IMR-90 (cell line): Measurements from ENCODE around the gene SNTG2. TPM values are rescaled to one million over a fixed set of nuclear protein-coding genes. Genes with fewer than 3 reads are reported as not detected.

Experiments
- ATAC-seq: fragments of 200-7000 bp; cut with Tn5 transposase; 2 replicates; pipeline ENCODE4 v1.9.1; 2020; ENCODE audit warnings: low read depth, mild to moderate bottlenecking, moderate library complexity
- BruUV-seq: library from RNA; stranded (reverse); fragments of 400-500 nt; replicated peaks from 2 replicates; lab custom pipeline; 2021; lab: Mats Ljungman, UMichigan
- CTCF ChIA-PET: fragments of 300-600 bp; formaldehyde crosslinking; extraction: SDS; loops from one replicate; lab custom pipeline; 2021; ENCODE audit warnings: antibody characterized with exemption; lab: Yijun Ruan, JAX
- POLR2A ChIA-PET: fragments of 300-600 bp; sonication (Branson Sonifier 250); formaldehyde crosslinking; loops from one replicate; lab custom pipeline; 2022; ENCODE audit warnings: antibody characterized with exemption; ENCODE audit not compliant: unreplicated experiment; lab: Charles Lee
- DNase-seq: peaks from one replicate; pipeline ENCODE4 v3.0.0; 2013
- H2AFZ ChIP-seq: replicated peaks from 2 replicates; pipeline ENCODE3; 2013; ENCODE audit warnings: low read length, mild to moderate bottlenecking; ENCODE audit not compliant: poor library complexity
- H2AK5ac ChIP-seq: 2 replicates; pipeline ENCODE4 v1.6.1; 2013; ENCODE audit warnings: low read depth, low read length, inconsistent platforms
- H2AK9ac ChIP-seq: replicated peaks from 2 replicates; pipeline ENCODE3; 2013; ENCODE audit warnings: mild to moderate bottlenecking, low read depth, low read length, moderate library complexity; ENCODE audit not compliant: poor library complexity
- H2BK120ac ChIP-seq: 2 replicates; pipeline ENCODE4 v1.6.1; 2013; ENCODE audit warnings: low read depth, low read length, inconsistent platforms
- H2BK15ac ChIP-seq: 3 replicates; pipeline ENCODE4 v1.6.1; 2013; ENCODE audit warnings: low read depth, low read length, inconsistent platforms
- H2BK20ac ChIP-seq: 2 replicates; pipeline ENCODE4 v1.6.1; 2013; ENCODE audit warnings: low read depth, mild to moderate bottlenecking, inconsistent platforms, low read length, moderate library complexity
- H2BK5ac ChIP-seq: 2 replicates; pipeline ENCODE4 v1.6.1; 2013; ENCODE audit warnings: mild to moderate bottlenecking, low read depth, low read length, inconsistent platforms; ENCODE audit not compliant: poor library complexity, severe bottlenecking
- H3K14ac ChIP-seq: replicated peaks from 2 replicates; pipeline ENCODE4 v1.6.1; 2013; ENCODE audit warnings: low read depth, low read length, inconsistent platforms
- H3K18ac ChIP-seq: 2 replicates; pipeline ENCODE4 v1.6.1; 2013; ENCODE audit warnings: low read depth, low read length, control low read depth
- H3K23ac ChIP-seq: 2 replicates; pipeline ENCODE4 v1.6.1; 2013; ENCODE audit warnings: low read depth, low read length, inconsistent platforms
- H3K27ac ChIP-seq: 2 replicates; pipeline ENCODE4 v1.5.1; 2013; ENCODE audit warnings: mild to moderate bottlenecking, control low read depth, low read length; ENCODE audit not compliant: insufficient read depth
- H3K27me3 ChIP-seq: 2 replicates; pipeline ENCODE4 v1.6.1; 2013; ENCODE audit warnings: low read length; ENCODE audit not compliant: control insufficient read depth, insufficient read depth
- H3K36me3 ChIP-seq: 2 replicates; pipeline ENCODE4 v1.6.1; 2013; ENCODE audit warnings: low read length, mixed read lengths; ENCODE audit not compliant: control insufficient read depth, insufficient read depth
- H3K4ac ChIP-seq: 2 replicates; pipeline ENCODE4 v1.6.1; 2013; ENCODE audit warnings: low read depth, low read length, inconsistent platforms
- H3K4me1 ChIP-seq: 2 replicates; pipeline ENCODE4 v1.6.1; 2013; ENCODE audit warnings: low read length, mixed read lengths; ENCODE audit not compliant: control insufficient read depth, insufficient read depth
- H3K4me2 ChIP-seq: 2 replicates; pipeline ENCODE4 v1.6.1; 2013; ENCODE audit warnings: low read depth, mild to moderate bottlenecking, control low read depth, low read length, moderate library complexity
- H3K4me3 ChIP-seq: 2 replicates; pipeline ENCODE4 v1.5.1; 2013; ENCODE audit warnings: low read depth, mild to moderate bottlenecking, control low read depth, low read length, moderate library complexity; ENCODE audit not compliant: insufficient read depth
- H3K56ac ChIP-seq: 2 replicates; pipeline ENCODE4 v1.6.1; 2013; ENCODE audit warnings: low read length, inconsistent platforms; ENCODE audit not compliant: insufficient read depth; ENCODE audit errors: extremely low read depth
- H3K79me1 ChIP-seq, 2 experiments: 2 replicates each; pipeline ENCODE4 v1.6.1; 2013; ENCODE audit warnings: low read length in 2 of 2, inconsistent platforms in 1 of 2, low read depth in 1 of 2
- H3K9ac ChIP-seq: 2 replicates; pipeline ENCODE4 v1.6.1; 2013; ENCODE audit warnings: low read depth, low read length, control low read depth
- H3K9me1 ChIP-seq: 2 replicates; pipeline ENCODE4 v1.6.1; 2013; ENCODE audit warnings: low read length, inconsistent platforms; ENCODE audit not compliant: insufficient read depth
- H3K9me3 ChIP-seq: 2 replicates; pipeline ENCODE4 v1.6.1; 2013; ENCODE audit warnings: low read length; ENCODE audit not compliant: control insufficient read depth, insufficient read depth
- H4K20me1 ChIP-seq: 2 replicates; pipeline ENCODE4 v1.6.1; 2013; ENCODE audit warnings: low read length, inconsistent platforms; ENCODE audit not compliant: insufficient read depth
- H4K5ac ChIP-seq: 2 replicates; pipeline ENCODE4 v1.6.1; 2013; ENCODE audit warnings: mild to moderate bottlenecking, low read depth, low read length, control low read depth
- H4K8ac ChIP-seq, 2 experiments: 2 replicates each; pipeline ENCODE4 v1.6.1; 2013; ENCODE audit warnings: low read depth in 2 of 2, low read length in 2 of 2, control low read depth in 1 of 2, inconsistent platforms in 1 of 2
- H4K91ac ChIP-seq: 2 replicates; pipeline ENCODE4 v1.6.1; 2013; ENCODE audit warnings: low read depth, low read length, inconsistent platforms; ENCODE audit not compliant: insufficient read depth
- BHLHE40 ChIP-seq: fragments of 150-350 bp; IDR thresholded peaks from 2 replicates; pipeline ENCODE4 v1.6.1; 2016; ENCODE audit warnings: mild to moderate bottlenecking, low read depth, low read length
- CEBPB ChIP-seq: IDR thresholded peaks from 2 replicates; pipeline ENCODE4 v1.6.1; 2012; ENCODE audit warnings: low read depth, low read length, improper control_type of control experiment
- CHD1 ChIP-seq: IDR thresholded peaks from 2 replicates; pipeline ENCODE4 v1.6.1; 2012; ENCODE audit warnings: low read depth, low read length, improper control_type of control experiment
- ELK1 ChIP-seq: fragments of 150-350 bp; IDR thresholded peaks from 2 replicates; pipeline ENCODE4 v1.6.1; 2016; ENCODE audit warnings: low read depth, mild to moderate bottlenecking, low read length, moderate library complexity, borderline replicate concordance
- FOS ChIP-seq: fragments of 150-350 bp; IDR thresholded peaks from 2 replicates; pipeline ENCODE4 v1.6.1; 2016; ENCODE audit warnings: low read depth, low read length
- MAFK ChIP-seq: IDR thresholded peaks from 2 replicates; pipeline ENCODE4 v1.6.1; 2012; ENCODE audit warnings: low read depth, low read length, improper control_type of control experiment
- MAZ ChIP-seq: IDR thresholded peaks from 2 replicates; pipeline ENCODE4 v1.6.1; 2012; ENCODE audit warnings: low read depth, mild to moderate bottlenecking, low read length, improper control_type of control experiment, moderate library complexity, borderline replicate concordance
- MXI1 ChIP-seq: IDR thresholded peaks from 2 replicates; pipeline ENCODE4 v1.6.1; 2012; ENCODE audit warnings: low read depth, mild to moderate bottlenecking, low read length, moderate library complexity, borderline replicate concordance
- POLR2A ChIP-seq: IDR thresholded peaks from 2 replicates; pipeline ENCODE4 v1.6.1; 2012; ENCODE audit warnings: mild to moderate bottlenecking, low read depth, low read length
- RAD21 ChIP-seq: IDR thresholded peaks from 2 replicates; pipeline ENCODE4 v1.6.1; 2012; ENCODE audit warnings: low read length, improper control_type of control experiment
- RFX5 ChIP-seq: IDR thresholded peaks from 2 replicates; pipeline ENCODE4 v1.8.0; 2012; ENCODE audit warnings: low read depth, mild to moderate bottlenecking, low read length, moderate library complexity
- SMC3 ChIP-seq: fragments of 150-350 bp; IDR thresholded peaks from 2 replicates; pipeline ENCODE4 v1.6.1; 2016; ENCODE audit warnings: low read depth, mild to moderate bottlenecking, antibody characterized with exemption, low read length, moderate library complexity
- USF2 ChIP-seq: fragments of 150-350 bp; IDR thresholded peaks from 2 replicates; pipeline ENCODE4 v1.6.1; 2017; ENCODE audit warnings: mild to moderate bottlenecking, antibody characterized with exemption, low read length, low read depth
- WGBS, 2 experiments: methylation state at CpG; one replicate each; pipeline versions ENCODE4 v1.1.5 to v1.1.7; 2013; ENCODE audit warnings: missing lambda C conversion rate in 2 of 2; ENCODE audit not compliant: insufficient read length in 1 of 2; ENCODE audit errors: extremely low coverage in 2 of 2; 5-methylcytosine and 5-hydroxymethylcytosine counted together
- dilution Hi-C: fragments of 300-500 bp; cut with HindIII; formaldehyde crosslinking; loops from one replicate; pipeline ENCODE4 v1.14.3; 2018; ENCODE audit warnings: low sequenced_read_pairs; ENCODE audit not compliant: unreplicated experiment
- in situ Hi-C: fragments of 300-500 bp; cut with MboI; formaldehyde crosslinking; loops from 3 replicates; pipeline ENCODE4 v1.14.3; 2019; ENCODE audit warnings: low sequenced_read_pairs, inconsistent platforms, mixed read lengths
- intact Hi-C: fragments of 100-400 bp; cut with micrococcal nuclease; formaldehyde crosslinking; loops from 2 replicates; pipeline ENCODE4 v1.10.0; 2022
- polyA plus RNA-seq, 3 experiments: library from polyadenylated mRNA; depleted of rRNA; stranded (reverse); fragments of >200 nt; gene quantifications; 2 replicates each; pipeline ENCODE4 v1.2.3, GENCODE V29; 2012; ENCODE audit warnings: low replicate concordance in 1 of 3
- total RNA-seq: library from RNA; depleted of rRNA; stranded (reverse); fragments of >200 nt; gene quantifications from 2 replicates; pipeline ENCODE4 v1.2.3, GENCODE V29; 2012

Gene SNTG2
- total and polyA plus RNA-seq, 2 of the 4 experiments (the other 2 are of a cell fraction): under 0.01 to 0.17 TPM

- H4K5ac ChIP-seq: no peak overlapping the region
- no CpG with 5 or more reads among the region's 5 CpGs for WGBS, 2 experiments
- intact Hi-C loops: no loop called here
- H3K56ac ChIP-seq: no peak overlapping the region
- no TSS peak for BruUV-seq
- H3K36me3 ChIP-seq: no peaks in the 10 kb centered on the region
- no peak overlapping the region for H2AK9ac ChIP-seq
- H3K9me3 ChIP-seq: no peaks in the 10 kb centered on the region; the same call in 1 of the 2 replicates
- no peak overlapping the region for H2BK5ac ChIP-seq
- H2AFZ ChIP-seq: no peak overlapping the region
- TF ChIP-seq ELK1: no peak
- no peak for TF ChIP-seq USF2
- no peak for TF ChIP-seq CHD1
- TF ChIP-seq BHLHE40: no peak
- no peak for TF ChIP-seq POLR2A
- TF ChIP-seq MXI1: no peak
- TF ChIP-seq MAZ: no peak
- TF ChIP-seq RAD21: no peak
- no peak for TF ChIP-seq MAFK
- no peak for TF ChIP-seq FOS
- TF ChIP-seq RFX5: no peak
- no peak for TF ChIP-seq SMC3
- no peak for TF ChIP-seq CEBPB
- ATAC-seq: no peak
- POLR2A ChIA-PET: no interaction called here
- H4K8ac ChIP-seq: no peak overlapping the region
- DNase-seq: no peak
- H3K27ac ChIP-seq: no peak overlapping the region
- no peak overlapping the region for H3K23ac ChIP-seq
- no peaks in the 10 kb centered on the region for H4K20me1 ChIP-seq
- no peak overlapping the region for H3K18ac ChIP-seq
- H3K9ac ChIP-seq: no peak overlapping the region
- dilution Hi-C loops: no loop called here
- H3K79me1 ChIP-seq: no peaks in the 10 kb centered on the region
- H2BK120ac ChIP-seq: no peak overlapping the region
- H3K4me3 ChIP-seq: no peak overlapping the region
- in situ Hi-C loops: loop anchor here (25.0 kb wide), 1 partner anchor 892 kb away; no protein-coding TSS in a partner anchor
- H3K4ac ChIP-seq: no peak overlapping the region
- H3K9me1 ChIP-seq: no peaks in the 10 kb centered on the region
- no peak overlapping the region for H2BK15ac ChIP-seq
- no peak overlapping the region for H2BK20ac ChIP-seq
- peaks cover 9% of the 10 kb centered on the region for H3K27me3 ChIP-seq
- no peak overlapping the region for H3K4me2 ChIP-seq
- no peak overlapping the region for H2AK5ac ChIP-seq
- no peak overlapping the region for H3K14ac ChIP-seq
- CTCF ChIA-PET: interaction anchor here (0.7 kb wide), 1 partner anchor 9 kb away, joined by 3 read pairs; no protein-coding TSS in a partner anchor
- H3K4me1 ChIP-seq: no peaks in the 10 kb centered on the region
- H4K91ac ChIP-seq: no peak overlapping the region
Measured at GRCh38 chr2:945104-945503, 5.5 kb upstream of the SNTG2 start.
